Measurements from ENCODE around the gene CFAP300. TPM values are rescaled to one million over a fixed set of nuclear protein-coding genes. Genes with fewer than 3 reads are reported as not detected.
A peak's percentile ranks its signal among the peaks of the same experiment; 100 is the strongest.

Gene CFAP300
- total RNA-seq = 10 to 100 TPM in 2 of 4 donors, 1 to 10 TPM in 2; 2.1 to 21.8 (median 10.7) TPM

DNA sequence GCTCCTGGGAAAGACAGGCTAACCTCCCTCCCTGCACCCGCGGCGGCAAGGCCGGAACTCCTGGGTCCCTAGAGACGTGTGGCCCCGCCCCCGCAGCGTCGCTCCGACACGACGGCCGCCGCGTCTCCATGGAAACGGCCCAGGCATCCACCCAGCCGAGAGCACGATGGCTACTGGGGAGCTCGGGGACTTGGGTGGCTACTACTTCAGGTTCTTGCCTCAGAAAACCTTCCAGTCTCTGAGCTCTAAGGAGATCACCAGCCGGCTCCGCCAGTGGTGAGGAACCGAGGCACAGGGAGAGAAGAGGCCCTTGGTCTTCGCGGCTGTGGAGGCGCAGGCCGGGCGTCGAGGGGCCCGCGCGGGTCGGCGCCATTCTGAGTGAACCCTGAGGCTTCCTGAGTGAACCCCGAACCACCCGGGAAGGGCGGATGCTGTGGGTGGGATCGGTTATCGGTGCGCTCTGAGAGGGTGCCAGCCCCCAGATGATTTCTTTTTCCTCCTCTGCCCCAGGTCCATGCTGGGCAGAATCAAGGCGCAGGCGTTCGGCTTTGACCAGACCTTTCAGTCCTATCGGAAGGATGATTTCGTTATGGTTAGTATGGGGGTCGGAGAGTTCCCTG is at the start of gene CFAP300:
TSS of gene CFAP300 (plus strand) at position 133 of the 620 bp plus-strand sequence. CDS start at position 167, 34 bp downstream.
- H3K4me1 ChIP-seq = peaks cover 0 to 5% (median 0%) of the 10 kb centered on the region in 4 donors
- TF ChIP-seq EP300 (IDR thresholded peaks at IDR 0.05) = peak in 1 of 2 donors; percentile 70
- peak in 1 of 2 donors; percentile 30 for TF ChIP-seq POLR2A (IDR thresholded peaks at IDR 0.05)
- TF ChIP-seq, protein P1, sequence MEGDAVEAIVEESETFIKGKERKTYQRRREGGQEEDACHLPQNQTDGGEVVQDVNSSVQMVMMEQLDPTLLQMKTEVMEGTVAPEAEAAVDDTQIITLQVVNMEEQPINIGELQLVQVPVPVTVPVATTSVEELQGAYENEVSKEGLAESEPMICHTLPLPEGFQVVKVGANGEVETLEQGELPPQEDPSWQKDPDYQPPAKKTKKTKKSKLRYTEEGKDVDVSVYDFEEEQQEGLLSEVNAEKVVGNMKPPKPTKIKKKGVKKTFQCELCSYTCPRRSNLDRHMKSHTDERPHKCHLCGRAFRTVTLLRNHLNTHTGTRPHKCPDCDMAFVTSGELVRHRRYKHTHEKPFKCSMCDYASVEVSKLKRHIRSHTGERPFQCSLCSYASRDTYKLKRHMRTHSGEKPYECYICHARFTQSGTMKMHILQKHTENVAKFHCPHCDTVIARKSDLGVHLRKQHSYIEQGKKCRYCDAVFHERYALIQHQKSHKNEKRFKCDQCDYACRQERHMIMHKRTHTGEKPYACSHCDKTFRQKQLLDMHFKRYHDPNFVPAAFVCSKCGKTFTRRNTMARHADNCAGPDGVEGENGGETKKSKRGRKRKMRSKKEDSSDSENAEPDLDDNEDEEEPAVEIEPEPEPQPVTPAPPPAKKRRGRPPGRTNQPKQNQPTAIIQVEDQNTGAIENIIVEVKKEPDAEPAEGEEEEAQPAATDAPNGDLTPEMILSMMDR (IDR thresholded peaks at IDR 0.05) = no peak
- H3K27ac ChIP-seq = peak within 1 kb of the TSS; percentile 66 to 84 (median 71)
- DNase-seq (ENCODE audit: low spot score in 2 of 2) = peak; percentile 85 to 88
- no peaks in the 10 kb centered on the region for H3K27me3 ChIP-seq
- H3K9me3 ChIP-seq = no peaks in the 10 kb centered on the region
- no peaks in the 10 kb centered on the region for H3K36me3 ChIP-seq
- peak within 1 kb of the TSS; percentile 50 to 63 (median 53) for H3K4me3 ChIP-seq
- 3 to 4% methylated on average over 16 to 36 of the region's 45 CpGs for WGBS, 2 donors

DNA sequence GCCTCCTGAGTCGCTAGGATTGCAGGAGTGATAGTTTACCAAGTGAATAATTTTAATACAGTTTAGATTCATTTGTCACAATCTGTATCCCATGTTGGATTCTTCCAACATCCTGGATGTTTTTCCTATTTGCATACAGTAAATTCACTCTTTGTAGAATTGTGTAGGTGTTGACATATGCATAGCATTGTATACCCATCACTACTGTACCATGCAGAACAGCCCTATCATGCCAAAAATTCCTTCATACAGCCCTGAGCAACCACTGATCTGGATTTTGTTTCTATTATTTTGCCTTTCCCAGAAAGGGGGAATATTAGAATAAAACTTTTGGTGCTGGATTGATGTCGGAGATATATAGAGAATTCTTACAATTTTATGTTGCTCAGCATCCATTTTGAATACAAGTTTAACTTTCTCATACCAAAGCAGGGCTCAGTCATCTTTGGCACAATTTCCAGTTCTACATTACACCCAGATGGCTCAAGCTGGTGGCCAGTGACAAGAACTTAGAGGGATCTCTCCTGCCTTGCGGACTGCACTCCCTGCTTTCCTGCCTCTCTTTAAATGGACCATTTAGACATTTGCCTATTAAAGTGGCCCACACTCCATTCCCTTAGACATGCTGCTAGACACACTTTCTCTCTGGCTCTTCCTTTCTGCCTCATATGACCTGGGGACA is 45.4 kb upstream of the CFAP300 start:
- DNase-seq (ENCODE audit: low spot score in 2 of 2) = no peak
- TF ChIP-seq, protein P1 (IDR thresholded peaks at IDR 0.05) = no peak
- TF ChIP-seq EP300 (IDR thresholded peaks at IDR 0.05) = no peak
- TF ChIP-seq POLR2A (IDR thresholded peaks at IDR 0.05) = no peak
- H3K4me3 ChIP-seq = no peak overlapping the region
- WGBS, 2 donors = 92 to 94% methylated on average over 3 of the region's 3 CpGs
- H3K27ac ChIP-seq = no peak overlapping the region
- H3K27me3 ChIP-seq = no peaks in the 10 kb centered on the region
- no peaks in the 10 kb centered on the region for H3K4me1 ChIP-seq
- H3K9me3 ChIP-seq = no peaks in the 10 kb centered on the region
- peaks cover 0 to 30% (median 0%) of the 10 kb centered on the region in 3 donors for H3K36me3 ChIP-seq

DNA sequence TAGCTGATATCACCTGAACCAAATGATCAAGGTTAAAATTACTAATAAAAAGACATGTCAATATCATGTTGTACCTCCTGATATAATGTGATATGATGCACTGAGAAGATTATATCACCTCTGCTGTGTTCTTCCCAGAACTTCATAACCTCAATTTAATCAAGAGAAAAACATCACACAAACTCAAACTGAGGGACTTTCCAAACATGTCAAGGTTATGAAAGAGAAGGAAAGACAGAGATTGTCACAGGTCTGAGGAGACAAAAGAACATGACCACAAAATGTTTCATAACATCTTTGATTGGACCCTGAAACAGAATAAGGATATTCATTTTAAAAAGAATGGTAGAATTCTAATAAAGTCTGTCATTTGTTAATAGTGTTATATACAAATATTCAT is 43.0 kb upstream of the CFAP300 start:
- Histone ChIP-seq H3K27me3 (no peaks in the 10 kb centered on the region), H3K27ac (no peak overlapping the region), H3K4me1 (peaks cover 0 to 7% (median 0%) of the 10 kb centered on the region in 4 donors), H3K36me3 (peaks cover 0 to 13% (median 0%) of the 10 kb centered on the region in 3 donors), H3K9me3 (no peaks in the 10 kb centered on the region), H3K4me3 (no peak overlapping the region)
- TF ChIP-seq EP300 (IDR thresholded peaks at IDR 0.05) (no peak), POLR2A (IDR thresholded peaks at IDR 0.05) (no peak)
- TF ChIP-seq, protein P1 (IDR thresholded peaks at IDR 0.05) = no peak
- no peak for DNase-seq (ENCODE audit: low spot score in 2 of 2)

DNA sequence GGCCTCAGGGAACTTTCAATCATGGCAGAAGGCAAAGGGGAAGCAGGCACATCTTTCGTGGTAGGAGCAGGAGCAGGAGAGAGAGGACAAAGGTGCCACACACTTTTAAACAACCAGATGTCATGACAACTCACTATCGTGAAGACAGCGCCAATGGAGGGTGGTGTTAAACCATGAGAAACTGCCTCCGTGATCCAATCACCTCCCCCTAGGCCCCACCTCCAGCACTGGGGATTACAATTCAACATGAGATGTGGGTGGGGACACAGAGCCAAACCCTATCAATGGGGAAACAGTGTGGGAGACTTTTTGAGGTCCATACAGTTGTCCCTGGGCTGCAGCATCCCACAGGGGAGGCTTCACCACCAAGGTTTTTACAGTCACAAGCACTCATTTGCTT is 41.9 kb upstream of the CFAP300 start:
- DNase-seq (ENCODE audit: low spot score in 2 of 2) = no peak

More for the DNA sequence above, 41.9 kb upstream of the CFAP300 start:
- WGBS, 2 donors = 75 to 82% methylated on average over 4 of the region's 4 CpGs
- no peaks in the 10 kb centered on the region for H3K9me3 ChIP-seq
- TF ChIP-seq, protein P1 (IDR thresholded peaks at IDR 0.05) = no peak
- TF ChIP-seq EP300 (IDR thresholded peaks at IDR 0.05) (no peak), POLR2A (IDR thresholded peaks at IDR 0.05) (no peak)
- H3K4me1 ChIP-seq = peaks cover 0 to 7% (median 0%) of the 10 kb centered on the region in 4 donors
- peaks cover 0 to 6% (median 0%) of the 10 kb centered on the region in 3 donors for H3K36me3 ChIP-seq
- H3K4me3 ChIP-seq = no peak overlapping the region
- H3K27ac ChIP-seq = no peak overlapping the region
- no peaks in the 10 kb centered on the region for H3K27me3 ChIP-seq
